Subcutaneous abdominal adipose tissue (tissue), 5 donors: ENCODE measurements around the gene CNOT4.
"Not testable (repeated sequence)": the region's sequence is repeated elsewhere in the genome, so short reads cannot be mapped to it uniquely, and the experiment has no call there.

Experiments
- H3K27ac ChIP-seq: one replicate; pipeline ENCODE4 v1.7.0; 2013; ENCODE audit warnings: low read depth, mild to moderate bottlenecking, inconsistent platforms, low read length, moderate library complexity
- H3K27me3 ChIP-seq, 5 donors: one replicate each; pipeline ENCODE4 v1.7.0; 2013; ENCODE audit warnings: low read length in 5 of 5, inconsistent platforms in 1 of 5; ENCODE audit not compliant: control insufficient read depth in 5 of 5, insufficient read depth in 4 of 5
- H3K36me3 ChIP-seq, 5 donors: one replicate each; pipeline ENCODE4 v1.7.0; 2013; ENCODE audit warnings: low read length in 5 of 5; ENCODE audit not compliant: control insufficient read depth in 5 of 5, insufficient read depth in 5 of 5
- H3K4me1 ChIP-seq, 5 donors: one replicate each; pipeline ENCODE4 v1.7.0; 2013; ENCODE audit warnings: low read length in 5 of 5, mild to moderate bottlenecking in 3 of 5, moderate library complexity in 1 of 5; ENCODE audit not compliant: control insufficient read depth in 5 of 5, insufficient read depth in 5 of 5
- H3K4me3 ChIP-seq, 5 donors: one replicate each; pipeline ENCODE4 v1.7.0; 2013; ENCODE audit warnings: low read length in 5 of 5, low read depth in 1 of 5
- H3K9ac ChIP-seq, 5 donors: one replicate each; pipeline ENCODE4 v1.7.0; 2013; ENCODE audit warnings: low read length in 5 of 5, mild to moderate bottlenecking in 4 of 5, moderate library complexity in 3 of 5
- H3K9me3 ChIP-seq, 5 donors: one replicate each; pipeline ENCODE4 v1.7.0; 2013; ENCODE audit warnings: low read length in 5 of 5; ENCODE audit not compliant: control insufficient read depth in 5 of 5
- donor health status: healthy.
- donor health status: healthy.
- donor health status: healthy.
- donor health status: healthy.
- donor health status: healthy.

Gene CNOT4

GRCh38 chr7:135492151-135492550, 17.8 kb downstream of the CNOT4 start:
- H3K27ac ChIP-seq = no peak overlapping the region
- H3K27me3 ChIP-seq = no peaks in the 10 kb centered on the region
- H3K4me3 ChIP-seq = no peak overlapping the region
- peaks cover 0 to 12% (median 6%) of the 10 kb centered on the region in 5 donors for H3K4me1 ChIP-seq
- H3K9me3 ChIP-seq = no peaks in the 10 kb centered on the region
- H3K9ac ChIP-seq = no peak overlapping the region
- H3K36me3 ChIP-seq = no peaks in the 10 kb centered on the region

DNA sequence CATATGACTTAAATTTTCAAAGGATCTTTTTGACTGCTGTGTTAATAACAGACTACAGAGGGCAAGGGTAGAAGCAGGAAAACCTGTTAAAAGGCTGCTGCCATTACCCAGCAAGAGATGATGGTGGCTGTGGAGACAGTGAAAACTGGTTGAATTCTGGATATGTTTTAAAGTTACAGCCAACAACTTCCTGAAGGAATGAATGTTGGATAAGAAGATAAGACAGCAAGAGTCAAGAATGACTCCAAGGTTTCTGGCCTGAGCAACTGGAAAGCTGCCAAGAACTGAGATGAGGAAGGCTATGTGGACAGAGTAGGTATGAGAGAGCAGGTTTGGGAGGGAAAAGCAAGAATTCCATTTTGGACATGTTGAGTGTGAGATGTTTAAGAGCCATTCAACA, 19.1 kb downstream of the CNOT4 start:
- peaks cover 0 to 5% (median 0%) of the 10 kb centered on the region in 5 donors for H3K4me1 ChIP-seq
- H3K36me3 ChIP-seq = no peaks in the 10 kb centered on the region

DNA sequence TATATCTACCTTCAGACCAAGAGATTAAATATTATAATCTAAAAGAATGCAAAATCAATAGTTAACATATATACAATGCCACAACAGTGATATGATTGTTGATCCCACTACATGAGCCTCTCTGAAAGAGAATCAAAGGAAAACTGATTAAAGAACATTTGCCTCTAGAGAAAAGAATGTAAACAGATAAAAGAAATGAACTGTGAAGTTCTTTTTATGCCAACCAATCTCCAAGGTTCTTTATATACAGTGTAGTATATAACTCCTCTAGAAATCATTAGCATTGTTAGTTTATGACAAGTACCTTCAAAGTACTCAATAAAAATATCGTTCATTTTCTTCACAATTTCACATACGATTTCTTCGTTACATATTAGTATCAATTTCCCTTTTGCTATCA, 20.1 kb downstream of the CNOT4 start:
- Histone ChIP-seq H3K4me1 (peaks cover 0 to 5% (median 0%) of the 10 kb centered on the region in 5 donors), H3K27ac (no peak overlapping the region), H3K9me3 (no peaks in the 10 kb centered on the region), H3K9ac (no peak overlapping the region), H3K4me3 (no peak overlapping the region), H3K36me3 (no peaks in the 10 kb centered on the region), H3K27me3 (no peaks in the 10 kb centered on the region)

More for the DNA sequence above, 19.1 kb downstream of the CNOT4 start:
- Histone ChIP-seq H3K27ac (no peak overlapping the region), H3K4me3 (no peak overlapping the region), H3K9ac (no peak overlapping the region), H3K9me3 (no peaks in the 10 kb centered on the region), H3K27me3 (no peaks in the 10 kb centered on the region)

GRCh38 chr7:135486261-135486920, 23.5 kb downstream of the CNOT4 start:
- H3K36me3 ChIP-seq = no peaks in the 10 kb centered on the region
- H3K4me1 ChIP-seq = peaks cover 0 to 5% (median 0%) of the 10 kb centered on the region in 5 donors
- no peaks in the 10 kb centered on the region for H3K9me3 ChIP-seq
- H3K4me3 ChIP-seq = no peak overlapping the region
- H3K27me3 ChIP-seq = no peaks in the 10 kb centered on the region
- H3K27ac ChIP-seq = peak overlapping the region; percentile 33
- no peak overlapping the region for H3K9ac ChIP-seq

GRCh38 chr7:135481598-135481979, 28.3 kb downstream of the CNOT4 start:
- no peak overlapping the region for H3K27ac ChIP-seq
- no peaks in the 10 kb centered on the region for H3K36me3 ChIP-seq
- no peaks in the 10 kb centered on the region for H3K27me3 ChIP-seq
- H3K9ac ChIP-seq = no peak overlapping the region
- no peak overlapping the region for H3K4me3 ChIP-seq
- no peaks in the 10 kb centered on the region for H3K9me3 ChIP-seq
- H3K4me1 ChIP-seq = peaks cover 0 to 12% (median 0%) of the 10 kb centered on the region in 5 donors

GRCh38 chr7:135480966-135481597, 28.8 kb downstream of the CNOT4 start:
- Histone ChIP-seq H3K27ac (no peak overlapping the region), H3K9me3 (no peaks in the 10 kb centered on the region), H3K4me3 (no peak overlapping the region), H3K27me3 (no peaks in the 10 kb centered on the region), H3K4me1 (peaks cover 0 to 11% (median 0%) of the 10 kb centered on the region in 5 donors), H3K36me3 (no peaks in the 10 kb centered on the region), H3K9ac (no peak overlapping the region)

DNA sequence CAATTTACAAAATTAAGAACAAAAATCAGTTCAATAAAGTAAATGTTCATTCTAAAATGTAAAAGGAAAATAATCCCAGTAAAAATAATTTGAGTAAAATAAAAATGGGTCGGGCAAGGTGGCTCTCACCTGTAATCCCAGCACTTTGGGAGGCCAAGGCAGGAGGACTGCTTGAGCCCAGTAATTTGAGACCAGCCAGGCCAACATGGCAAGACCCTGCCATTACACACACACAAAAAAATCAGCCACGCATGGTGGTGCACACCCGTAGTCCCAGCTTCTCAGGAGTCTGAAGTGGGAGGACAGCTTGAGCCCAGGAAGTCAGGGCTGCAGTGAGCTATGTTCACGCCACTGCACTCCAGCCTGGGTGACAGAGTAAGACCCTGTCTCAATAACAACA, 34.4 kb downstream of the CNOT4 start:
- H3K36me3 ChIP-seq = peaks cover 0 to 2% (median 0%) of the 10 kb centered on the region in 5 donors
- H3K27me3 ChIP-seq = no peaks in the 10 kb centered on the region
- H3K9me3 ChIP-seq = no peaks in the 10 kb centered on the region
- H3K4me3 ChIP-seq = no peak overlapping the region
- H3K27ac ChIP-seq = no peak overlapping the region
- peaks cover 0 to 2% (median 0%) of the 10 kb centered on the region in 5 donors for H3K4me1 ChIP-seq
- no peak overlapping the region for H3K9ac ChIP-seq

GRCh38 chr7:135469705-135470104, 40.2 kb downstream of the CNOT4 start:
- H3K27ac ChIP-seq, H3K4me3 ChIP-seq, H3K9ac ChIP-seq: not testable (repeated sequence)

GRCh38 chr7:135467207-135467711, 42.6 kb downstream of the CNOT4 start:
- H3K9ac ChIP-seq = no peak overlapping the region
- no peaks in the 10 kb centered on the region for H3K9me3 ChIP-seq
- no peaks in the 10 kb centered on the region for H3K36me3 ChIP-seq
- H3K27ac ChIP-seq = no peak overlapping the region
- H3K4me1 ChIP-seq = no peaks in the 10 kb centered on the region
- H3K4me3 ChIP-seq = no peak overlapping the region
- no peaks in the 10 kb centered on the region for H3K27me3 ChIP-seq

More at GRCh38 chr7:135469705-135470104, 40.2 kb downstream of the CNOT4 start:
- not testable (repeated sequence) for H3K9me3 ChIP-seq, H3K27me3 ChIP-seq, H3K4me1 ChIP-seq, H3K36me3 ChIP-seq

- Histone ChIP-seq H3K36me3 (no peaks in the 10 kb centered on the region), H3K4me1 (no peaks in the 10 kb centered on the region), H3K9me3 (no peaks in the 10 kb centered on the region), H3K4me3 (no peak overlapping the region), H3K27ac (no peak overlapping the region), H3K9ac (no peak overlapping the region), H3K27me3 (no peaks in the 10 kb centered on the region)
Measured at GRCh38 chr7:135466442-135467206, 43.3 kb downstream of the CNOT4 start.
